Vagina (tissue), 2 donors: ENCODE results near the gene TXLNA.

ENCODE experiments used
- POLR2A ChIP-seq, 2 donors: fragments of 450-650 bp; IDR thresholded peaks; one replicate each; pipeline ENCODE4 v1.6.1; 2017; ENCODE audit warnings: antibody characterized with exemption in 2 of 2, mild to moderate bottlenecking in 2 of 2, moderate library complexity in 2 of 2
- POLR2AphosphoS5 ChIP-seq, 2 donors: sonication (generic); formaldehyde crosslinking; IDR thresholded peaks; one replicate each; pipeline ENCODE4 v1.9.0; 2017; ENCODE audit warnings: antibody characterized with exemption in 2 of 2, mild to moderate bottlenecking in 2 of 2, low read depth in 1 of 2; ENCODE audit not compliant: insufficient read depth in 1 of 2
- TF ChIP-seq, protein P1 (sequence below), 3 experiments: fragments of 450-650 bp in 2 of 3; fragments of 200-600 bp in 1 of 3; sonication (generic) in 1 of 3; IDR thresholded peaks; one replicate each; pipeline ENCODE4 v1.5.1; 2017 to 2019; ENCODE audit warnings: antibody characterized with exemption in 3 of 3, mild to moderate bottlenecking in 2 of 3, moderate library complexity in 2 of 3

DNA sequence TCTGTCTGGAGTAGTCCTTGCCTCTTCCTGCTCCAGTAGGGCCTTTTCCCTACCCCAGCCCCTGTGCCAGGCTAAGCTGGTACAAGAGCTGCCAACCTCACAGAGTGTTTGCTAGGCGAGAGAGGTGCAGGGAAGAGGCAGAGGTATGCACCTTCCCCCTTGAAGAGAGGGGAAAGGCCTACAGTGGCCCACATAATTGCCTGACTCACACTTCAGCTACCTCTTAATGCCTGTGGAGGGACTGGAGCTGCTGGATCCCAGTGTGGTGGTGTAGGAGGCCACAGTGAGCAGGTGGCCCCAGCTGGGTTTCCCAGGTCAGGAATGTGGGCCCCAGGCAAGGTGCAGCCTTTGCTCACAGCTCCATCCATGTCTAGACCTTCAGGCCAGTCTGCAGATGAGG, 17.6 kb downstream of the TXLNA start:
- TF ChIP-seq POLR2AphosphoS5 (IDR thresholded peaks at IDR 0.05; ENCODE audit: insufficient read depth in 1 of 2, low read depth in 1 of 2) = no peak
- TF ChIP-seq POLR2A (IDR thresholded peaks at IDR 0.05) = no peak
- TF ChIP-seq, protein P1, sequence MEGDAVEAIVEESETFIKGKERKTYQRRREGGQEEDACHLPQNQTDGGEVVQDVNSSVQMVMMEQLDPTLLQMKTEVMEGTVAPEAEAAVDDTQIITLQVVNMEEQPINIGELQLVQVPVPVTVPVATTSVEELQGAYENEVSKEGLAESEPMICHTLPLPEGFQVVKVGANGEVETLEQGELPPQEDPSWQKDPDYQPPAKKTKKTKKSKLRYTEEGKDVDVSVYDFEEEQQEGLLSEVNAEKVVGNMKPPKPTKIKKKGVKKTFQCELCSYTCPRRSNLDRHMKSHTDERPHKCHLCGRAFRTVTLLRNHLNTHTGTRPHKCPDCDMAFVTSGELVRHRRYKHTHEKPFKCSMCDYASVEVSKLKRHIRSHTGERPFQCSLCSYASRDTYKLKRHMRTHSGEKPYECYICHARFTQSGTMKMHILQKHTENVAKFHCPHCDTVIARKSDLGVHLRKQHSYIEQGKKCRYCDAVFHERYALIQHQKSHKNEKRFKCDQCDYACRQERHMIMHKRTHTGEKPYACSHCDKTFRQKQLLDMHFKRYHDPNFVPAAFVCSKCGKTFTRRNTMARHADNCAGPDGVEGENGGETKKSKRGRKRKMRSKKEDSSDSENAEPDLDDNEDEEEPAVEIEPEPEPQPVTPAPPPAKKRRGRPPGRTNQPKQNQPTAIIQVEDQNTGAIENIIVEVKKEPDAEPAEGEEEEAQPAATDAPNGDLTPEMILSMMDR (IDR thresholded peaks at IDR 0.05) = no peak
